IMR-90 (cell line): ENCODE data around the gene FOSL2. TPM values are rescaled to one million over a fixed set of nuclear protein-coding genes. Genes with fewer than 3 reads are reported as not detected.

Source experiments
- ATAC-seq: fragments of 200-7000 bp; cut with Tn5 transposase; 2 replicates; pipeline ENCODE4 v1.9.1; 2020; ENCODE audit warnings: low read depth, mild to moderate bottlenecking, moderate library complexity
- BruUV-seq: library from RNA; stranded (reverse); fragments of 400-500 nt; replicated peaks from 2 replicates; lab custom pipeline; 2021; lab: Mats Ljungman, UMichigan
- CTCF ChIA-PET: fragments of 300-600 bp; formaldehyde crosslinking; extraction: SDS; loops from one replicate; lab custom pipeline; 2021; ENCODE audit warnings: antibody characterized with exemption; lab: Yijun Ruan, JAX
- POLR2A ChIA-PET: fragments of 300-600 bp; sonication (Branson Sonifier 250); formaldehyde crosslinking; loops from one replicate; lab custom pipeline; 2022; ENCODE audit warnings: antibody characterized with exemption; ENCODE audit not compliant: unreplicated experiment; lab: Charles Lee
- DNase-seq: peaks from one replicate; pipeline ENCODE4 v3.0.0; 2013
- H2AFZ ChIP-seq: replicated peaks from 2 replicates; pipeline ENCODE3; 2013; ENCODE audit warnings: low read length, mild to moderate bottlenecking; ENCODE audit not compliant: poor library complexity
- H2AK5ac ChIP-seq: 2 replicates; pipeline ENCODE4 v1.6.1; 2013; ENCODE audit warnings: low read depth, low read length, inconsistent platforms
- H2AK9ac ChIP-seq: replicated peaks from 2 replicates; pipeline ENCODE3; 2013; ENCODE audit warnings: mild to moderate bottlenecking, low read depth, low read length, moderate library complexity; ENCODE audit not compliant: poor library complexity
- H2BK120ac ChIP-seq: 2 replicates; pipeline ENCODE4 v1.6.1; 2013; ENCODE audit warnings: low read depth, low read length, inconsistent platforms
- H2BK15ac ChIP-seq: 3 replicates; pipeline ENCODE4 v1.6.1; 2013; ENCODE audit warnings: low read depth, low read length, inconsistent platforms
- H2BK20ac ChIP-seq: 2 replicates; pipeline ENCODE4 v1.6.1; 2013; ENCODE audit warnings: low read depth, mild to moderate bottlenecking, inconsistent platforms, low read length, moderate library complexity
- H2BK5ac ChIP-seq: 2 replicates; pipeline ENCODE4 v1.6.1; 2013; ENCODE audit warnings: mild to moderate bottlenecking, low read depth, low read length, inconsistent platforms; ENCODE audit not compliant: poor library complexity, severe bottlenecking
- H3K14ac ChIP-seq: replicated peaks from 2 replicates; pipeline ENCODE4 v1.6.1; 2013; ENCODE audit warnings: low read depth, low read length, inconsistent platforms
- H3K18ac ChIP-seq: 2 replicates; pipeline ENCODE4 v1.6.1; 2013; ENCODE audit warnings: low read depth, low read length, control low read depth
- H3K23ac ChIP-seq: 2 replicates; pipeline ENCODE4 v1.6.1; 2013; ENCODE audit warnings: low read depth, low read length, inconsistent platforms
- H3K27ac ChIP-seq: 2 replicates; pipeline ENCODE4 v1.5.1; 2013; ENCODE audit warnings: mild to moderate bottlenecking, control low read depth, low read length; ENCODE audit not compliant: insufficient read depth
- H3K27me3 ChIP-seq: 2 replicates; pipeline ENCODE4 v1.6.1; 2013; ENCODE audit warnings: low read length; ENCODE audit not compliant: control insufficient read depth, insufficient read depth
- H3K36me3 ChIP-seq: 2 replicates; pipeline ENCODE4 v1.6.1; 2013; ENCODE audit warnings: low read length, mixed read lengths; ENCODE audit not compliant: control insufficient read depth, insufficient read depth
- H3K4ac ChIP-seq: 2 replicates; pipeline ENCODE4 v1.6.1; 2013; ENCODE audit warnings: low read depth, low read length, inconsistent platforms
- H3K4me1 ChIP-seq: 2 replicates; pipeline ENCODE4 v1.6.1; 2013; ENCODE audit warnings: low read length, mixed read lengths; ENCODE audit not compliant: control insufficient read depth, insufficient read depth
- H3K4me2 ChIP-seq: 2 replicates; pipeline ENCODE4 v1.6.1; 2013; ENCODE audit warnings: low read depth, mild to moderate bottlenecking, control low read depth, low read length, moderate library complexity
- H3K4me3 ChIP-seq: 2 replicates; pipeline ENCODE4 v1.5.1; 2013; ENCODE audit warnings: low read depth, mild to moderate bottlenecking, control low read depth, low read length, moderate library complexity; ENCODE audit not compliant: insufficient read depth
- H3K56ac ChIP-seq: 2 replicates; pipeline ENCODE4 v1.6.1; 2013; ENCODE audit warnings: low read length, inconsistent platforms; ENCODE audit not compliant: insufficient read depth; ENCODE audit errors: extremely low read depth
- H3K79me1 ChIP-seq, 2 experiments: 2 replicates each; pipeline ENCODE4 v1.6.1; 2013; ENCODE audit warnings: low read length in 2 of 2, inconsistent platforms in 1 of 2, low read depth in 1 of 2
- H3K9ac ChIP-seq: 2 replicates; pipeline ENCODE4 v1.6.1; 2013; ENCODE audit warnings: low read depth, low read length, control low read depth
- H3K9me1 ChIP-seq: 2 replicates; pipeline ENCODE4 v1.6.1; 2013; ENCODE audit warnings: low read length, inconsistent platforms; ENCODE audit not compliant: insufficient read depth
- H3K9me3 ChIP-seq: 2 replicates; pipeline ENCODE4 v1.6.1; 2013; ENCODE audit warnings: low read length; ENCODE audit not compliant: control insufficient read depth, insufficient read depth
- H4K20me1 ChIP-seq: 2 replicates; pipeline ENCODE4 v1.6.1; 2013; ENCODE audit warnings: low read length, inconsistent platforms; ENCODE audit not compliant: insufficient read depth
- H4K5ac ChIP-seq: 2 replicates; pipeline ENCODE4 v1.6.1; 2013; ENCODE audit warnings: mild to moderate bottlenecking, low read depth, low read length, control low read depth
- H4K8ac ChIP-seq, 2 experiments: 2 replicates each; pipeline ENCODE4 v1.6.1; 2013; ENCODE audit warnings: low read depth in 2 of 2, low read length in 2 of 2, control low read depth in 1 of 2, inconsistent platforms in 1 of 2
- H4K91ac ChIP-seq: 2 replicates; pipeline ENCODE4 v1.6.1; 2013; ENCODE audit warnings: low read depth, low read length, inconsistent platforms; ENCODE audit not compliant: insufficient read depth
- BHLHE40 ChIP-seq: fragments of 150-350 bp; IDR thresholded peaks from 2 replicates; pipeline ENCODE4 v1.6.1; 2016; ENCODE audit warnings: mild to moderate bottlenecking, low read depth, low read length
- CEBPB ChIP-seq: IDR thresholded peaks from 2 replicates; pipeline ENCODE4 v1.6.1; 2012; ENCODE audit warnings: low read depth, low read length, improper control_type of control experiment
- CHD1 ChIP-seq: IDR thresholded peaks from 2 replicates; pipeline ENCODE4 v1.6.1; 2012; ENCODE audit warnings: low read depth, low read length, improper control_type of control experiment
- CTCF ChIP-seq: conservative IDR thresholded peaks from 2 replicates; pipeline ENCODE4 v1.5.1; 2012; ENCODE audit warnings: mild to moderate bottlenecking, low read depth, low read length, improper control_type of control experiment
- FOS ChIP-seq: fragments of 150-350 bp; IDR thresholded peaks from 2 replicates; pipeline ENCODE4 v1.6.1; 2016; ENCODE audit warnings: low read depth, low read length
- MAFK ChIP-seq: IDR thresholded peaks from 2 replicates; pipeline ENCODE4 v1.6.1; 2012; ENCODE audit warnings: low read depth, low read length, improper control_type of control experiment
- MAZ ChIP-seq: IDR thresholded peaks from 2 replicates; pipeline ENCODE4 v1.6.1; 2012; ENCODE audit warnings: low read depth, mild to moderate bottlenecking, low read length, improper control_type of control experiment, moderate library complexity, borderline replicate concordance
- MXI1 ChIP-seq: IDR thresholded peaks from 2 replicates; pipeline ENCODE4 v1.6.1; 2012; ENCODE audit warnings: low read depth, mild to moderate bottlenecking, low read length, moderate library complexity, borderline replicate concordance
- NFE2L2 ChIP-seq: fragments of 150-350 bp; IDR thresholded peaks from 2 replicates; pipeline ENCODE4 v1.6.1; 2016; ENCODE audit warnings: low read depth, mild to moderate bottlenecking, low read length
- POLR2A ChIP-seq: IDR thresholded peaks from 2 replicates; pipeline ENCODE4 v1.6.1; 2012; ENCODE audit warnings: mild to moderate bottlenecking, low read depth, low read length
- RAD21 ChIP-seq: IDR thresholded peaks from 2 replicates; pipeline ENCODE4 v1.6.1; 2012; ENCODE audit warnings: low read length, improper control_type of control experiment
- RCOR1 ChIP-seq: IDR thresholded peaks from 2 replicates; pipeline ENCODE4 v1.6.1; 2012; ENCODE audit warnings: mild to moderate bottlenecking, low read length, improper control_type of control experiment; ENCODE audit not compliant: insufficient replicate concordance
- RFX5 ChIP-seq: IDR thresholded peaks from 2 replicates; pipeline ENCODE4 v1.8.0; 2012; ENCODE audit warnings: low read depth, mild to moderate bottlenecking, low read length, moderate library complexity
- SMC3 ChIP-seq: fragments of 150-350 bp; IDR thresholded peaks from 2 replicates; pipeline ENCODE4 v1.6.1; 2016; ENCODE audit warnings: low read depth, mild to moderate bottlenecking, antibody characterized with exemption, low read length, moderate library complexity
- WGBS, 2 experiments: methylation state at CpG; one replicate each; pipeline versions ENCODE4 v1.1.5 to v1.1.7; 2013; ENCODE audit warnings: missing lambda C conversion rate in 2 of 2; ENCODE audit not compliant: insufficient read length in 1 of 2; ENCODE audit errors: extremely low coverage in 2 of 2; 5-methylcytosine and 5-hydroxymethylcytosine counted together
- dilution Hi-C: fragments of 300-500 bp; cut with HindIII; formaldehyde crosslinking; loops from one replicate; pipeline ENCODE4 v1.14.3; 2018; ENCODE audit warnings: low sequenced_read_pairs; ENCODE audit not compliant: unreplicated experiment
- in situ Hi-C: fragments of 300-500 bp; cut with MboI; formaldehyde crosslinking; loops from 3 replicates; pipeline ENCODE4 v1.14.3; 2019; ENCODE audit warnings: low sequenced_read_pairs, inconsistent platforms, mixed read lengths
- intact Hi-C: fragments of 100-400 bp; cut with micrococcal nuclease; formaldehyde crosslinking; loops from 2 replicates; pipeline ENCODE4 v1.10.0; 2022
- polyA plus RNA-seq, 3 experiments: library from polyadenylated mRNA; depleted of rRNA; stranded (reverse); fragments of >200 nt; gene quantifications; 2 replicates each; pipeline ENCODE4 v1.2.3, GENCODE V29; 2012; ENCODE audit warnings: low replicate concordance in 1 of 3
- total RNA-seq: library from RNA; depleted of rRNA; stranded (reverse); fragments of >200 nt; gene quantifications from 2 replicates; pipeline ENCODE4 v1.2.3, GENCODE V29; 2012
- TF ChIP-seq, protein P1 (sequence below): fragments of 150-350 bp; IDR thresholded peaks from 2 replicates; pipeline ENCODE4 v1.6.1; 2017; ENCODE audit warnings: mild to moderate bottlenecking, antibody characterized with exemption, low read length, low read depth
- TF ChIP-seq, protein P2 (sequence below): fragments of 150-350 bp; IDR thresholded peaks from 2 replicates; pipeline ENCODE4 v1.6.1; 2016; ENCODE audit warnings: low read depth, mild to moderate bottlenecking, low read length, moderate library complexity, borderline replicate concordance

The FOSL2 gene
- total and polyA plus RNA-seq, 2 of the 4 experiments (the other 2 are of a cell fraction) = 31.4 to 46.3 TPM

DNA sequence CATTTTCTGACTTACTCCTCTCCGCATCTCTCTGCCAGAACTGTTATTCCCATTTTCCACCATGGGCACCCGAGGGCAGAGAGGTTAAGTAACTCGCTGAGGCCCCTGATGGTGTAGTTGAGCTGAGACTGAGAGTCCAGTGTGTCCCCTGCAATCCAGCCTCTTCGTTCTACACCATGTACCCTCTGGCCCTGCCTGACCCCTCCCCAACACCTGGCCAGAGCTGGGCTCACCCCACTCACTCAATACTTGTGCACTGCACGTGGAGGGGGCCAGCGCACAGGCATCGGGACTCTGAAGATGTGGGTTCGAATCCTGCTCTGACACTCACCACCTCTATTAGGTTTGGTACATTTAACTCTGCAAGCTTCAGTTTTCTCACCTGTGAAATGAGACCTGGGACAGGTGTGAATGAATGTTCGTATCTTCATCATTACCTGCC is 24.3 kb upstream of the FOSL2 start:
- intact Hi-C loops = no loop called here
- Histone ChIP-seq H3K9me3 (no peaks in the 10 kb centered on the region), H3K56ac (no peak overlapping the region), H4K91ac (no peak overlapping the region), H2BK15ac (no peak overlapping the region), H2AK9ac (no peak overlapping the region), H3K9me1 (no peaks in the 10 kb centered on the region), H3K27me3 (peaks cover 4% of the 10 kb centered on the region), H3K4ac (no peak overlapping the region), H3K4me3 (no peak overlapping the region), H2AK5ac (no peak overlapping the region), H3K4me1 (peaks cover 2% of the 10 kb centered on the region; the same call in 1 of the 2 replicates), H3K23ac (no peak overlapping the region), H2BK120ac (no peak overlapping the region), H3K4me2 (no peak overlapping the region), H4K20me1 (no peaks in the 10 kb centered on the region), H3K18ac (no peak overlapping the region), H2BK5ac (no peak overlapping the region), H3K36me3 (no peaks in the 10 kb centered on the region), H3K27ac (no peak overlapping the region), H4K8ac (no peak overlapping the region), H2AFZ (no peak overlapping the region), H4K5ac (no peak overlapping the region), H2BK20ac (no peak overlapping the region), H3K79me1 (no peaks in the 10 kb centered on the region), H3K9ac (no peak overlapping the region), H3K14ac (no peak overlapping the region)
- dilution Hi-C loops = no loop called here
- in situ Hi-C loops = no loop called here
- CTCF ChIA-PET = no interaction called here
- POLR2A ChIA-PET = no interaction called here
- ATAC-seq (no peak), DNase-seq (no peak)
- TF ChIP-seq CEBPB (no peak), MAFK (no peak), RFX5 (no peak), SMC3 (no peak), POLR2A (no peak), BHLHE40 (no peak), MAZ (no peak), RAD21 (no peak), CHD1 (no peak), NFE2L2 (no peak), MXI1 (no peak), FOS (no peak), RCOR1 (no peak), CTCF (no peak)
- TF ChIP-seq, protein P1, sequence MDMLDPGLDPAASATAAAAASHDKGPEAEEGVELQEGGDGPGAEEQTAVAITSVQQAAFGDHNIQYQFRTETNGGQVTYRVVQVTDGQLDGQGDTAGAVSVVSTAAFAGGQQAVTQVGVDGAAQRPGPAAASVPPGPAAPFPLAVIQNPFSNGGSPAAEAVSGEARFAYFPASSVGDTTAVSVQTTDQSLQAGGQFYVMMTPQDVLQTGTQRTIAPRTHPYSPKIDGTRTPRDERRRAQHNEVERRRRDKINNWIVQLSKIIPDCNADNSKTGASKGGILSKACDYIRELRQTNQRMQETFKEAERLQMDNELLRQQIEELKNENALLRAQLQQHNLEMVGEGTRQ = no peak
- TF ChIP-seq, protein P2, sequence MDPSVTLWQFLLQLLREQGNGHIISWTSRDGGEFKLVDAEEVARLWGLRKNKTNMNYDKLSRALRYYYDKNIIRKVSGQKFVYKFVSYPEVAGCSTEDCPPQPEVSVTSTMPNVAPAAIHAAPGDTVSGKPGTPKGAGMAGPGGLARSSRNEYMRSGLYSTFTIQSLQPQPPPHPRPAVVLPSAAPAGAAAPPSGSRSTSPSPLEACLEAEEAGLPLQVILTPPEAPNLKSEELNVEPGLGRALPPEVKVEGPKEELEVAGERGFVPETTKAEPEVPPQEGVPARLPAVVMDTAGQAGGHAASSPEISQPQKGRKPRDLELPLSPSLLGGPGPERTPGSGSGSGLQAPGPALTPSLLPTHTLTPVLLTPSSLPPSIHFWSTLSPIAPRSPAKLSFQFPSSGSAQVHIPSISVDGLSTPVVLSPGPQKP = no peak
- WGBS, 2 experiments = 92% methylated on average over 2 of the region's 9 CpGs; no CpG with 5 or more reads in 1 of the 2 experiments
- no TSS peak for BruUV-seq
